ENCODE results near the gene APOC1.

DNA sequence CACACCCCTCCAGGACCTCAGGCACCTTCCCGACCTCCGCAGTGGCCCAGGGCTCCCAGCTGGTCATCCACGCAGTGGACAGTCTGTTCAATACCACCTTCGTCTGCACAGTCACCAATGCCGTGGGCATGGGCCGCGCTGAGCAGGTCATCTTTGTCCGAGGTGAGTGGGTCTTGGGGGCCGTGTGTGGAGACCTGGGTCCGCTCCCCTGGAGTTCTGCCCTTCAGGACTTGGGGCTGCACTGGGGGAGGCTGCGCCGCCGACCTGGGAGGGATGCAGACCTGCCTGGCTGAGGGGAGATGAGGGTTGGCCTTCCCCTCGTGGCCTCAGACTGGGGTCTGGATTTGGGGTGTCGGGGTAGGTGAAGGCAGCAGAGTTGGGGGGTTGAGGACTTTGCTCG is 40.1 kb upstream of the APOC1 start:
- no peak for TF ChIP-seq POLR2A (IDR thresholded peaks at IDR 0.05)
- TF ChIP-seq, protein P1, sequence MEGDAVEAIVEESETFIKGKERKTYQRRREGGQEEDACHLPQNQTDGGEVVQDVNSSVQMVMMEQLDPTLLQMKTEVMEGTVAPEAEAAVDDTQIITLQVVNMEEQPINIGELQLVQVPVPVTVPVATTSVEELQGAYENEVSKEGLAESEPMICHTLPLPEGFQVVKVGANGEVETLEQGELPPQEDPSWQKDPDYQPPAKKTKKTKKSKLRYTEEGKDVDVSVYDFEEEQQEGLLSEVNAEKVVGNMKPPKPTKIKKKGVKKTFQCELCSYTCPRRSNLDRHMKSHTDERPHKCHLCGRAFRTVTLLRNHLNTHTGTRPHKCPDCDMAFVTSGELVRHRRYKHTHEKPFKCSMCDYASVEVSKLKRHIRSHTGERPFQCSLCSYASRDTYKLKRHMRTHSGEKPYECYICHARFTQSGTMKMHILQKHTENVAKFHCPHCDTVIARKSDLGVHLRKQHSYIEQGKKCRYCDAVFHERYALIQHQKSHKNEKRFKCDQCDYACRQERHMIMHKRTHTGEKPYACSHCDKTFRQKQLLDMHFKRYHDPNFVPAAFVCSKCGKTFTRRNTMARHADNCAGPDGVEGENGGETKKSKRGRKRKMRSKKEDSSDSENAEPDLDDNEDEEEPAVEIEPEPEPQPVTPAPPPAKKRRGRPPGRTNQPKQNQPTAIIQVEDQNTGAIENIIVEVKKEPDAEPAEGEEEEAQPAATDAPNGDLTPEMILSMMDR (IDR thresholded peaks at IDR 0.05), result no peak

Data from uterus (tissue), 2 donors.